ENCODE measurements around the gene GDPD2.

GDPD2 gene

DNA sequence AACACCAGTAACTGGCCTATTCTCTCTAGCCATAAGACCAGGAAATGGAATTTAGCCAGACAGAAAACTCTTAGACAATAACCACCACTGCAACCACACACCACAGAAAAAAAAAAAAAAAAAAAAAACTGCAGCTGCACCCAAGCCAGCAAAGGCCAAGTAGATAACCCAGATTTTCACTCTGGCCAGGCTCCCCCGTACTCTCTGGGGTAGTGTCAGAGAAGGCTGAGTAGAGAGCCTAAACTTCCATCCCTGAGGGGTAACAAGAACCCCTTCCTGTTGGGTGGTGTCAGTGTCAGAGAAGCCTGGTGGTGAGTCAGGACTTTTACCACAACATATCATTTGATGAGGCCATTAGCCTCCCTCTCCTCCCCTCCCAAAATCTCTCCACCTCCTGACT is 15.9 kb downstream of the GDPD2 start:
- DNase-seq = no peak

DNA sequence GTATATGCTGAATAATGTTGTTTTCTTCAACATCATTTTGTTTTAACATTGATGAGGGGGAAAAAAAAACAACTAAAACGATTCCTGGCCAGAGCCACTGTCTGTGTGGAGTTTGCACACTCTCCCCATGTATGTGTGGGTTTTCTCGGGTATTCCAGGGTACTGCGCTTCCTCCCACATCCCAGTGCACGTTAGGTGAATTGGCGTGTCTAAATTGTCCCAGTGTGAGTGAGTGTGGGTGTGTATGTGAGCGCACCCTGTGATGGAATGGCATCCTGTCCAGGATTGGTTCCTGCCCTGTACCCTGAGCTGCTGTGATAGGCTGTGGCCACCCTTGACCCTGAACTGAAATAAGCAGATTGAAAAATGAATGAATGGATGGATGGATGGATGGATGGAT is 19.1 kb downstream of the GDPD2 start:
- DNase-seq = no peak

DNA sequence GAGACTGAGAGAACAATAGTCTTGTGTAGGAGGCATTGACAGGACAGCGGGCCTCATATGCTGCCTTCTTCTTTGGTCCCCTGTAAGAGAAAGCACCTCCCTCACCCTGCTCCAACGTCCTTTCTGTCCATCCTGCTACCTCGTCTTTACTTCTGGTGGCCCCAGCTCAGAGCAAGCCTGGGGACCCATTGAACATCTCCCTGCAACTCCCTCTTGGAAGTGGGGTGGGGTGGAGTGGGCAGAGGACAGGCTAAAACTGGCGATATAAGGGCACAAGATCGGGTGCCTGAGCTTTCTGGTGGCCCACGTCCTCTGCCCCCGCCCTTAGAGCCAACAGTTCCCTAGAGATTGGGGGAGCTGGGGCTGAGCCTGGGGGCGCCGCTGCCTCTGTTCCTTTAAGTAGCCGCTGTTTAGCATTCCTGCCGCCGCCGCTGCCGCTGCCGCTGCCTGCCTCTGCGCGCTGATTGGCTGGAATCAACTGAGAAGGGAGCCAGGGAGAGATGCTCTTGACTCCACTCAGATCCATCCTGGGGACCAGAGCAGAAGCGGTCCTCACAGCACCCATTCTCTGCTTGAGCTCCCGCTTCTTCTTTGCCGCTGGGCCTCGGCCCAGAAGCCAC is 21.3 kb downstream of the GDPD2 start, which contains the start of gene DLG3:
DLG3 (plus strand) TSS at position 510 of the 620 bp plus-strand sequence. CDS start 367 bp downstream, outside the sequence.
- peak; percentile 18 for DNase-seq

DNA sequence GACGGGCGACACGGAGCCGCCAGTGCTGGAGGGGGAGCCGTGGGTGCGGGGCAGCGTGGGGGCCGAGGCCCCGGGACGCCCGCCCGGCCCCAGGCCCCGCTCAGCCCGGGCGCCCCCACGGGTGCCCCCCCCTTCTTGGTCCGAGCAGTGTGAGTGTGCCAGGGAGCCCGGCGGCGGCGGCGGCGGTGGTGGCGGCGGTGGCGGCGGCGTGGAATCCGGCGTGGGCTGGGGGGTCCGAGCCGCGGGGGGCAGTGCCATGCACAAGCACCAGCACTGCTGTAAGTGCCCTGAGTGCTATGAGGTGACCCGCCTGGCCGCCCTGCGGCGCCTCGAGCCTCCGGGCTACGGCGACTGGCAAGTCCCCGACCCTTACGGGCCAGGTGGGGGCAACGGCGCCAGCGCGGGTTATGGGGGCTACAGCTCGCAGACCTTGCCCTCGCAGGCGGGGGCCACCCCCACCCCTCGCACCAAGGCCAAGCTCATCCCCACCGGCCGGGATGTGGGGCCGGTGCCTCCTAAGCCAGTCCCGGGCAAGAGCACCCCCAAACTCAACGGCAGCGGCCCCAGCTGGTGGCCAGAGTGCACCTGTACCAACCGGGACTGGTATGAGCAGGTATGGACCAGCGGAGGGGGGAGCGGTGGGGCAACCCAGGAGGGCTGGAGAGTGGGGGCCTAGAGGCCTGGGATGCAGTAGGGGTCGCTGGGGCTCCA is 22.0 kb downstream of the GDPD2 start:
- DNase-seq = no peak

DNA sequence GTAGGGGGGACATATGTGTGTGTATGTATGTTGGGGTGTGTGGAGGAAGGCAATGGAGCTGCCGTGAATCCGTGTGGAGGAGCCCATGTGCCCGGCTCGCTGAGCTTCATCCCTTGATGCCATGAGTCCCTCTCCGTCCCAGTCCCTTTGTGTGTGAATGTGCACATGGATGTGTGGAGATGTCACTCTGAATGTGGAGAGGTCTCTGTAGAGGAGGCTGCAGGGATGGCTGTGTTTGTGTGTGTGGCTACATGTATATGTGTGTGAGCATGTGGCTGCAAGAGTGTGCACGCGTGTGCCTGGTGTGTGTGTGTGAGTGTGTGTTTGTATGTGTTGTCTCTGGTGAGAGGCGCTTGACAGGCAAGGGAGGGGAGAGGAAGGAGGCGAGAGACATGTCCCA is 22.8 kb downstream of the GDPD2 start:
- no peak for DNase-seq

DNA sequence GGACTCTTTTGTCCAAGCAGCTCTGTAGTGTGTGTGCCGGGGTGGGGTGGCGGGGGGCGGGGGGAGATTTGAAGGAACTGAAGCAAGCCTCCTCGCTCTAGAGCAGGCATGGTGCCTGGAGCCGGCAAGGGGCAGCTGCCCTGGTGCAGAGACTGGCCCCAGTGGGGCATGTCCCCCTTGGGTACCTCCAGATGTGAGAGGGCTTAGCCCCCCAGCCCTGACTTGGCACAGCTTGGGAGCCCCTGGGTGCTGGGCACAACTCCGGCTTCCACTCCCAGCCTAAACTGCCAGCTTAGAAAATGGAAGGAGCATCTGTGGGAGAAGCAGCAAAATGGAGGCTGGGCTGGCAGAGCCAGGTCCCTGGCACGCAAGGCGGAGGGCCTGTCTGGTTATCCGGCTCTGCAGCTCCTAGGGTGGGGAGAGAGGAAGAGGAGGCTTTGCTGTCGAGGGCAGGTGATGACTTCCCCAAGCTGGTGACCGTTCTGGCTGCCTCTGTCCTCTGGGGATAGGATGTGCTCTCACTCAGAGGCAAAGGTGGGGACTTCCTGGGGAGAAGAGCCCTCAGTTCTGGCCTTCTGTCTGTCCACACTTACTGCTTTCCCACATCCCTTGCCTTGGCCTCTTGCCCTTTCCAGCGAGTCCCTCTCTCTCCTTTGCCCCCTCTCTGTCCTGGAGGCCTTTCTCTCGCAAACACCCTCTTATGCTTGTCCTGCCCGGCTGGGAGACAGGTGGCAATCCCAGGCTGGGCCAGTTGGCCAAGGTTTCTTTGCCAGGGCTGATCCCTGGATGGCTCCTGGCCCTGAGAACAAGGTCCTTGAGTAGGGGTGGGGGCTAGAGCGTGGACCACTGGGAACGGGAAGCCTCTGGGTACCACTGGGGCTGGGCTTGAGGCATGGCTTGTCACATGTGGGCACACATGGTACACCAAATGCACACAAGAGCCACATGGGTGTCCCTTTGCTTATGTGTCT is 23.6 kb downstream of the GDPD2 start:
- DNase-seq = no peak

DNA sequence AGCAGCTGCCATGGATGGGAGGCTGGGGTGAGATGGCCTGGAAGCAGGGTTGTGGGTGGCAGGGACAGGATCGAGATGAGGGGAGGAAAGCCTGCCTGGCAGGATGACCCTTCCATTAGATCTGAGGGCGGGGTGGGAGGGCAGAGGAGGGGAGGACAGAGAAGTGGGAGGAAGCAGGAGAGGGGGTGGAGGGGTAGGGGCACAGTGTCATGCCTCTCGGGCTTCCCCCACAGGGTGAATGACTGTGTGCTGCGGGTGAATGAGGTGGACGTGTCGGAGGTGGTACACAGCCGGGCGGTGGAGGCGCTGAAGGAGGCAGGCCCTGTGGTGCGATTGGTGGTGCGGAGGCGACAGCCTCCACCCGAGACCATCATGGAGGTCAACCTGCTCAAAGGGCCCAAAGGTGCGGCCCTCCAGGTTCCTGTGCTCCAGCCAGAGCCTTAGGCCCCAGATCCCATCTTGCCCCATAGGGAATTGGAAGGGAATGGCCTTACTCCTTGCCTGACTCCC is 26.4 kb downstream of the GDPD2 start:
- no peak for DNase-seq

DNA sequence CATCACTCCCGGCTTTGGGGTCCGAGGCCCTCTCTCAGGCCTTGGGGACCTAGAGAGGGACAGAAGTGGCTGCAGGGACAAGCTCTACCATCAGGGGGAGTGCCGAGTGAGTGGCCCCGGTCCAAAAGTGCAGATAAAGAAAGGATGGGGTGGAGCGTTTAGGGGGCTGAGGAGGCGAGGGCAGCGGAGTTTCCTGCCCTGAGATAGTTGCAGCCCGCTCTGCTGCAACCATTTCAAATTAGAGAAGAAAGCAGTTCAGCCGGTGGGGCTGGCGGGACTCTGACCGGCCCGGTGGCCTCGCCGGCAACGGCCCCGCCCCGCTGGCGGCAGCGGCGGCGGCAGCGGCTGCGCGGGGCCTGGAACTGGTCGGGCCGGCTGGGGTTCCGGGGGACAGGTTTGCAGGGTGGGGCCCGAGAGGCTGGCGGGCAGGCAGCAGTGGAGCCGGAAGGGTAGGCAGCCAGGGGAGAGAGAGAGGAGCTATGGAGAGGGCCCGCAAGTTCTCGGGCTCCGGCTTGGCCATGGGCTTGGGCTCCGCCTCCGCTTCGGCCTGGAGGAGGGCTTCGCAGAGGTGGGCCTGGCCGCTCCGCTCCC is 29.1 kb downstream of the GDPD2 start:
- peak; percentile 10 for DNase-seq

DNA sequence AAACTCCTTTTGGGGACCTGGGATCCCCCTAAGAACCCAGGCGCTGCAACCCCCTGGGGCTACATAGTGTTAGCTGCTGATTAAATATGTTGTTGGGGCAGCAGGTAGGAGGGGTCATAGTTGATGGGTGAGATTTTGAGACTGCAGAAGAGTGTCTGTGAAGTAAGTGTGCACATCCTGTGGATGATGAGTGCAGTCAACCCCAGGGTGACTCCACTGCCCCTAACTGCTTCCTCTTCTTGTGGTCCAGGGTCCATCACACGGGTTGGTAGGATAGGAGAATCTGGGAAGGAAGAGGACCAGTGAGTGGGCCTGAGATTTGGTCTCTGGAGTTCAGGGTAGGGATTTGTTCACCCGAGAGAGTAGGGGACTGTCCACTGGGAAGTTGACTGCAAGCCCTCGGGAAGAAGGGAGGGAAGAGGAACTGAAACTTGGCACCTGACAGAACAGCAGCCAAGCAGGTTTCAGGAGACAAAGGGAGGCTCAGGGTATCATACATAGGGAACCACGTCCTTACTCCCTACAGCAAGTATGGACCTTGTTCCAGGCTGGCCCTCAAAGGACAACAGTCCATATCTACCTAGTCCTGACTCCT is 30.0 kb downstream of the GDPD2 start:
- no peak for DNase-seq

DNA sequence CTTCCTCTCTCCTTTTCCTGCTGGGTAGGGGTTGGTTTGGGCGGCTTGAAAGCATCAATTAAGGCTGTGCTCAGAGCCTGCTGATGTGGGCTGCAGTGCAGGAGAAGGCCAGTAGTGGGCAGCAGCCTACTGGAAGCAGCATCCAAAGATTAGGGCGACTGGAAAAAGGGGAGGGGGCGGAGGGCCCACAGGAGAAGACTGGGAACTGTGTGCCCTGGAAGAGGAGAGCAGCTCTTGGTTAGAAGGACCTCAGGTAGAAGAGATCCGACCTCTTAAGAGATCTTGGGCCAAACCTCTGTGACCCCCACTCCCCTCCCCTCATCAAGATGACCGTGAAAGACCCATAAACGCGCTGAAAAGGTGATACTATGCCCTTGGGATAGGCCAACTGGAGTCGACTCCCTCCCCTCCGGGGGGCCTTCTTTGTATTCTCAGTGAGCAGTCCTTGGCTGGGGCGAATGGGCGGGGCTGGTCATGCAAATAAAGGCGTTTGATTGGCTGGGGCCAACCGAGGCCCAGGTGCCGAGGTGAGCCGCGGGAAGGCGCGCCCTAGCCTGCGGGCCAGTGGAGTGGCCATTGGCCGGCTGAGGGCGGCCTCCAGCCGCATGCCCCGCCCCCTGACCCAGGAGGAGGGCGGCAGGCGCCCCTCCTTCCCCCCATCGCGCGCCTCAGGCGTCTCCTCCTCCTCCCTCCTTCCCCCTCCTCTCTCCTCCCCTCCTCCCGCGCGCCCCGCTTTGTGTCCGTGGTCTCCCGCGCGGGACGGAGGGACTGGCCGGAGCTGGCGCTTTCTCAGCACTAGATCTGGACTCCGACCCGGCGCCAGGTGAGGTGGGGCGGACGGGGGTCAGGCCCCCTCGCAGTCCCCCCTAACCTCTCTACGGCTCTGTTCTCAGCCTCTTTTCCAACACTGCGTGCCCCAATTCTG is 31.6 kb downstream of the GDPD2 start:
- peak; percentile 80 for DNase-seq

DNA sequence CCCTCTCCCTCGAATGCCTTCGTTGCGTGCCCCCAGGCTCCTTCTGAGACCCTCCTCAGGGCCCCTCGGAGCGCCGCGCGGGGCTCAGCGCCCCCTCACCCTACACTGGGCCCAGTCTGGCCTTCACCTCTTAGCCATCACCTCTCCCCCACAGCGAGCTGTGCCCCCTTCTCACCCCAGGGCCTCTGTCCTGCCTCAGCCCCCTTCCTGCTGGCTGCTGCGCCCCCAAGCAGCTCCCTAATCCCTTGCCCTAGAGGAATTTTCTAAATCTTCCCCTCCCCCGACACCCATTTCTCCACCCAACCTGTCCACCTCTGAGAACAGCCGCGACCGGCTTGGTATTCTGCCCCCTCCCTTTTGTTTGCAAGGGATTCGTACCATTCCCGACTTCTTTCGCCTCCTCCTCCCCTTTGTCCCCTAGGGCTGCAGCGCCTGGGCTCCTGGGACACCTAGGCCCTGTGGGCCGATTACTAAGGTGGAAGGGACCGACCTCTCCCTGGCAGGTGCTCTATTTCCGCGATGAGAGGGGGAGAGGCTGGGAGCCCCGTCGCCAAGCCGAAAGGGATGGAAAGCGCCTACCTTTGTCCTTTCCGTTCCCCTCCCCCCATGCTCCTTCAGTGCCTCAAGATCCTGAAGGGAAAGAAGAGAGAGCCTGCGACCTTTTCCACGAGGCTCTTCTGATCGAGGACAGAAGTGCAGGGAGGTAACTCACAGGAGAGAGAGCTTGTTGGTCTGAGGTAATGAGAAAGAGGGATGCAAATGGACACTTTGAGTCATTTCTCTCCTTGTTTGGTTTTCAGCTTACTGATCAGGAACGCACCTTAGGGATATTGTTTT is 32.5 kb downstream of the GDPD2 start:
- DNase-seq = no peak

DNA sequence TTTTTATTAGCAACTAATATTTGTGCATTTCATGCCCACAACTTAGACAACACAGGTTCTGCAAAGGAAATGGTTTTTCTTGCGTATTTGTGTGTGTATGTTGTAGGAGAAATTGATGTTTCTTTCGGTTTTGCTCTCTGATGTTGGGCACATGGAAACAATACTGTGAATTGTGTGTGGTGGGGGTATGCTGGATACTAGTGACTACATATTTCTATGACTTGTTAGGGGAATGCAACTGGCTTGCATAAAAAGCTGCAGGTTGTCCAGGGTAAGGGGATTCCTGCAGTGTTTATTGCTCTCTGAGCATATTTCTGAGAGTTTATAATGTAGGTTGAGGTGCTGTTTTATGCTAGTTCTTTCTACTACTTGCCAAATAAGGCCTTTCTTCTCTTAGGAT is 33.1 kb downstream of the GDPD2 start:
- DNase-seq = no peak

DNA sequence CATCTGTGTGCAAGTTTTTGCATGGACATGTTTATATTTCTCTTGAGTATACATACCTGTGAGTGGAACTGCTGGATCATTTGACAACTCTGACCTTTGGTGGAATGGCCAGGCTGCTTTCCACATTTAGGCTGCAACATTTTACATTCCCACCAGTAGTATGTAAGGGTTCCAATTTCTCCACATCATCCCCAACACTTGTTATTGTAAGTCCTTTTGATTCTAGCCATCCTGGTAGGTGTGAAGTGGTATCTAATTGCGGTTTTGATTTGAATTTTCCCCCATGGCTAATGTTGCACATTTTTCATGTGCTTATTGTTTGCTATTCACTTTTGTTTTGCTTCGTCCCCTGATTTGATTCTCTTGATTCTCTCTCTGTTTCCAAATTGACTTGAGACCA is 37.9 kb downstream of the GDPD2 start:
- no peak for DNase-seq

DNA sequence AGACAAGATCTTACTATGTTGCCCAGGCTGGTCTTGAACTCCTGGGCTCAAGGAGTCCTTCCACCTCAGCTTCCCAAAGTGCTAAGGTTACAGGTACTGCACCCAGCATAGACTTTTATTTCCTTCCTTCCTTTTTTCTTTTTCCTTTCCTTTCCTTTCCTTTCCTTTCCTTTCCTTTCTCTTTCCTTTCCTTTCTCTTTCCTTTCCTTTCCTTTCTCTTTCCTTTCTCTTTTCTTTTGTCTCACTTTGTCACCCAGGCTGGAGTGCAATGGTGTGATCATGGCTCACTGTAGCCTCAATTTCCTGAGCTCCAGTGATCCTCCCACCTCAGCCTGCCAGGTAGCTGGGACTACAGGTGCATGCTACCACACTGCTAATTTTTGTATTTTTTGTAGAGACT is 40.9 kb downstream of the GDPD2 start:
- DNase-seq = no peak

DNA sequence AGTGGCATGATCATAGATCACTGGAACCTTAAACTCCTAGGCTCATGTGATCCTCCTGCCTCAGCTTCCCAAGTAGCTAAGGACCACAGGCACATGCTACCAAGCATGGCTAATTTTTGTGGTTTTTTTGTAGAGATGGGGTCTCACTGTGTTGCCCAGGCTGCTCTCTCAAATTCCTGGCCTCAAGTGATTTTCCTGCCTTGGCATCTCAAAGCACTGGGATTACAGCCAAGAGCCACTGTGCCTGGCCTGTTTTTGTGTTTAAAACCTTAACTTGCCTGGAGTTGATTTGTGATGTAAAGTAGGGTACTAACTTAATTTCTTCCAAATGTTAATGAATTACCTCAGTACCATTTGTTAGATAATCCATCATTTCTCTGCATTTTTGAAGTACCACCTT is 43.9 kb downstream of the GDPD2 start:
- DNase-seq = no peak

DNA sequence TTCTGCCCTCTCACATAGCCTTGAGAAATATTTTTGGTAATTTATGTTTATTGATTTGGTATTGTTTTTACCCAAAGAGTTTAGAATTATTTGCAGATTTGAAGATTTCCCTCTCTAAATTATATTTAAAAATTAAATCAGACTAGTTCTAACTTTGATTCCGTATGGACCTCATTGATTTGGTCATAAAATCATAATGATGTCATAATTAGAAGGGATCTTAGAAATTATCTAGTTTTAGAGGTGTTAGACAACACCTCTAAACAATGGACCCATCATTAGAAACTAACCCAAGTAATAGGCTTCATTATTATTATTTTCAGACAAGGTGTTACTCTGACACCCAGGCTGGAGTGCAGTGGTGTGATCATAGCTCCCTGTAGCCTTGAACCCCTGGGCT is 45.6 kb downstream of the GDPD2 start:
- no peak for DNase-seq

DNA sequence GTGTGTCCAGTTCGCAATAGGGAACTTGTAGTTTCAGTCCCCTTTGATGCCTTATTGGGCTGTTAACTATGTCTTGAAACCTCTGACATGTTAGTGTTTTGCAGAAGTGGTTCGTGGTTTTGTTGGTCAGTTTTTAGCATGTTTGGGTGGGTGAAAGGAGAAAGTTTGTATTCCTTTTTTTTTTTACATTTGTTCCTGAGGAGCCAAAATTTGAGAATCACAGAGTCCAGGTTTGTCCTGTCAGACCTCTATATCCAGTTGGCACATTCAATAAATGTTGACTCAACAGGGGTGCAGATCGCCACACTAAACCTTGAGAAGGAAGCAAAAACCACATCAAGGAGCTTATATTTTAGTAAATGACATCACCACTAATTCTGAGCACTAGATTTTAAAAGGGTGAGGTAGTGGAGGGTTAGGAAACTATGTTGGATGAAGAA is 47.8 kb downstream of the GDPD2 start:
- DNase-seq = no peak

DNA sequence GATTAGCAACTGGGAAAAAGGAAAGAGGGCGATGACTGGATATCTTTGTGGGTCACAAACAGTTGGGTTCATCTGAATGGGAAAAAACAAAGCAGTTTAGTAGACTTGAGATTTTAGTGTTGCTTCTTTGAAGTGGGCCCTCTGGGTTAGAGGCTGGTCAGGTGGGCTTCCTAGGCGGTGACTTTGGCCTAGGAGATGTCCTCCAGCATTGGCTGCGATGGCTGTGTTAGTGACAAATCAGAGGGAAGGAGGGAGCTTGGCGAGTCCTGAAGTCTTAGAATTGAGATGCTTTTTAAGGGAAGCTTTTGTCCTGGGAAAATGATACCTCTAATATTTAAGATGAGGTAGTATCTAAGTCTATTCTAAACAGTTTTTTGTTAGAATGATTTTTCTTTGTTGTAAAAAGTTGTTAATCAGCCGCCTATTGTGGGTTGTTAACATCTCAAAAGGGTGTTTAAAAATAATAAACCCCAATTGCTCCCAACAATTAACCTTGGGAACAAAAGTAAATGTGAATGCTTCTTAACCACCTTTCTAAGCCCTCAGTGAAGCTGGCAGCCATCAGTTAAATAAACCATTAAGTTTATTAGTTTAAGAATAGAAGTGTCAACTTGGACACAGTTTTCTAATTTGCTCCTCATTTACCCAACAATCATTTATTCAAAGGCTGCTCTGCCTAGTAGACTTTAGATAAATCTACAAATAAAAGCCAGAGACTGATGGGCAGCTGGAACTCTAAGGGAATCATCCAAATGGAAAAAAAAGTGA is 53.2 kb downstream of the GDPD2 start:
- DNase-seq = no peak

DNA sequence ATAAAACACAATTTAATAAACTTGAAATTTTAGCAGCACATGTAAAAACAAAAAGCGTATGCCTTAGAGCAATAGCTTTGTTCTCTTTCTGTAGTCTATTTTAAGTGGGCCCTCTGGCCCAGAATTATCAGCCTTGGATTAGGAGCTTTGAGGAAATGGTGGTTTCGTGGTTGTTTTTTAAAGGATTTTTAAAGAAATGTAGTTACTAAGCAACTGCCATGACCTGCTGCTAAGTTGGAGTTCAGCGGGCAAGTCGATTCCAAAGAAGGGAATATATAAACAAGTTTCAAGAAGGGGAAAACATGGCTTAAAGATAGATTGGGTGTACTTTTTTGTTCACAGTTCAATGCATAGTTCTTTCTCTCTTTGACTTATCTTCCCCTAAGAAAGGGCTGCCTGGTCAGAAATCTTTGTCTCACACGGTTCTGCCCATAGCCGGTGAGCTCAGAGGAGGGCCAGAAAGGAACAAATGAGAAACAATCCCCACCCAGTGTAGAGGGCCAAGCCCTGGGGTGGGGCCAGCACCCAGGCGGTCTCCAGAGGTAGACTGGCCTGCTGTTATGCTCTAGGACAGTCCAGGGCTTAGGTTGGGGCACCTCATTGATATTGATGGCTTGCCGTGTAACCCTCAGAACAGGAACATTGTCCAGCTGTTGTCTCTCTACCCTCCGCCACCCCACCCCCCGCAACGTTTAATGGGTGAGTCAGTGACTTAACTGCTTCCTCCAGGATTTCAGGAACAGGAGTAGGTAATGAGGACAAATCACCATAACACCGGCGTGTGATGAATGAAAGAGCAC is 54.0 kb downstream of the GDPD2 start:
- no peak for DNase-seq
